ENCODE results near the gene ZNF354B. TPM values are rescaled to one million over a fixed set of nuclear protein-coding genes. Genes with fewer than 3 reads are reported as not detected.

The ZNF354B gene
- total RNA-seq, 1 donor from 2014 or later = 24.8 TPM

Small RNAs within 50 kb of the gene (small RNA-seq; reads per million reads assigned to genes)
- gene AC126915.2 (ENCODE audit: low replicate concordance) = not detected
- not detected for gene AC126915.3 (ENCODE audit: low replicate concordance)

Other genes with a start within 250 kb of the ZNF354B start
- gene CLK4, start 232.9 kb upstream of the ZNF354B start, total RNA-seq = 31.5 TPM
- gene ZNF354A, start 129.3 kb upstream of the ZNF354B start, total RNA-seq = 14.3 TPM
- gene ZFP2, start 36.0 kb downstream of the ZNF354B start, total RNA-seq = 10.1 TPM
- gene ZNF454, start 81.2 kb downstream of the ZNF354B start, total RNA-seq = 15.0 TPM
- under 0.01 TPM for gene GRM6, start 135.4 kb downstream of the ZNF354B start, total RNA-seq
- gene ZNF879, start 163.9 kb downstream of the ZNF354B start, total RNA-seq = 10.8 TPM
- gene ZNF354C, start 200.4 kb downstream of the ZNF354B start, total RNA-seq = 43.8 TPM